NCI-H2107 treated with DMSO at 0.1 percent for 48 hours (cell line): ENCODE data around the gene LZTS2.
"Not testable (repeated sequence)": the region's sequence is repeated elsewhere in the genome, so short reads cannot be mapped to it uniquely, and the experiment has no call there.

ENCODE experiments used
- DNase-seq: peaks from one replicate; lab custom pipeline; 2025; ENCODE audit not compliant: unreplicated experiment; lab: John Stamatoyannopoulos, UW

The LZTS2 gene

GRCh38 chr10:100999742-101000126, at the start of gene LZTS2:
Gene LZTS2 (plus strand): TSS chr10:100999808. CDS start chr10:101002539, 2,731 bp downstream.
- no peak for DNase-seq

GRCh38 chr10:100960251-100960650, 39.4 kb upstream of the LZTS2 start:
- no peak for DNase-seq

DNA sequence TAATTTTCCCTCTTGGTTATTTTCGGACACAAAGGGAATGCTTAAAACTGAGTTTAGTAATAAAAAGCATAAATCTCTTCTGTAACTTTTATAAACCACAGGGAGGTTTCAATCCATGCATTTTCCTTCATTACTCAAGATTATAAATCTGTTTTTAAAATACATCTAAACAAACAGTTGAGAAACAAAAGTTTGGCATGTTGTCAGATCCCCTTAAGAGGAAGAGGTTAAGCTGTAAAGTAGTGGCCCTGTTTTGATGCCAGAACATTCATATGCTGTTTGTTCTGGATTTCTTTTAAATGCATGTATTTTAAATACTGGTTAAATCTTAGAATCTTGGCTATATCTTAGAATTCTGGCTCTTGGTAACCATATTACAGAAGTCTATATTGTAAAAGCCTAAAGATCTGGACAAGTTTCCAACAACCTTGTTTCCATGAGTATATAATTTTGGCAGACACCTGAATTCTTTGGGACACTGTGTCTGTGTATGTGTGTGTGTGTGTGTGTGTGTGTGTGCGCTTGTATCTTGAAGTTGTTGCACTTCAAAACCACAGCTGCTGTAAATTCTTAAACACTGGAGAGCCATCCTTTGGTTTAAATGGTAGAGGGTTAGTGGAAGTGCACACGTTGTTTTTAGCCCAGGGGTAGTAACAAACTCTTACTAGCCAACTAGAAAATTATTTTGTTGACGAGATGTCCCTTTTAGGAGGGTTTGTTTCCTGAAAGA, 37.1 kb upstream of the LZTS2 start:
- no peak for DNase-seq

DNA sequence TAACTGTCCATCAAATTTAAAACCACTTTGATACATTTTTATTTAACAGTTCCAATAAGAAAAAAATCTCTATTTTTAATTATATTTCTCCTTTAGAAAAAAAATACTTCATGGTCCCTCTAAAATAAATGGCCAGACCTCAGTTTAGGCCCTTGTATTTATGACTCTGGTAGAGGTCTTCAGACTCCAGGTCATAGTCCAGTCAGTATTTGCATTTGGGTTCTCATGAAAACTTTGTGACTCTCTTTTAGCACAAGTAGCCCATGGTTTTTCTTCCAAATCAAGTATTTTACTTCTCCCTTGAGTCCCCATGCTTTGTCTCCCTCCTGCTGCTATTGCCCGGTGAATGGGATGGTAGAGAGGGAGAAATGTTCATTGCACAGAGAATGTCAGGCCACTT, 35.8 kb upstream of the LZTS2 start:
- DNase-seq: no peak

DNA sequence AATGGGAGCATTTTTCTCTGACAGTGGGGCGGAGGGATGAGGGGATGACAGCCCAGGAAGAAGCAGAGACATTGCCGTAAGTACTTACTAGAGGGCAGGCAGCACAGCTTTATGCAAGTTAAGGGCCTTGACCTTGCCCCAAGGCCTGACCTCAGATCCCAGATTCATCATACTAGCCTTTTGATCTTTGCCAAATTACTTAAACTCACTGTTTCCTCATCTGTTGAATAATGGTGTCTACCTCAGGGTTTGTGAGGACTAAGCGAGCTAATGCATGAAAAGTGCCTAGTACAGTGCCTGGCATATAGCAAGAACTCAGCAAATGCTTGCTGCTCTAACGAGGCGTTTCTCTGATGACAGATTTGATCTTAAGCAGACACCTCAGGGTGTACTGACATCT, 33.8 kb upstream of the LZTS2 start:
- DNase-seq: no peak

- no peak for DNase-seq
Observed at GRCh38 chr10:100966887-100967286, 32.7 kb upstream of the LZTS2 start.

DNA sequence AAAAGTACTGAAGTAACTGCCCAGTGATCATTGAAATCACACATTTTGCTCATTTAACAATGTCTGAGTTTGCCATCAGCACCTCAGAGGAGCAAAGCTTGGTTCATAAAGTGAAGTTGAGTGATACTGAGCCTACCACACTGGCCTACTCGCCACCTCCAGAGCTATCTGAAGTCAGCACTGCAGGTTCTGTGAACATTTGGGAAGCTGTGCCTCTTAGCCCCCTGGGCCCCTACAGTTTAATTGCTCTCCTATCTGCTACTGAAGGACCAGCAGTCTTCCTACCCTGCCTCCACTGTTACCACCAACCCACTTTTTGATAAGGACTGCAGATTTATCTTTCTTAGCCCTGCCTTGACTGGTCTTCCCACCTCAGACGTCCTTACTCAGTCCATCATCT, 32.3 kb upstream of the LZTS2 start:
- no peak for DNase-seq

DNA sequence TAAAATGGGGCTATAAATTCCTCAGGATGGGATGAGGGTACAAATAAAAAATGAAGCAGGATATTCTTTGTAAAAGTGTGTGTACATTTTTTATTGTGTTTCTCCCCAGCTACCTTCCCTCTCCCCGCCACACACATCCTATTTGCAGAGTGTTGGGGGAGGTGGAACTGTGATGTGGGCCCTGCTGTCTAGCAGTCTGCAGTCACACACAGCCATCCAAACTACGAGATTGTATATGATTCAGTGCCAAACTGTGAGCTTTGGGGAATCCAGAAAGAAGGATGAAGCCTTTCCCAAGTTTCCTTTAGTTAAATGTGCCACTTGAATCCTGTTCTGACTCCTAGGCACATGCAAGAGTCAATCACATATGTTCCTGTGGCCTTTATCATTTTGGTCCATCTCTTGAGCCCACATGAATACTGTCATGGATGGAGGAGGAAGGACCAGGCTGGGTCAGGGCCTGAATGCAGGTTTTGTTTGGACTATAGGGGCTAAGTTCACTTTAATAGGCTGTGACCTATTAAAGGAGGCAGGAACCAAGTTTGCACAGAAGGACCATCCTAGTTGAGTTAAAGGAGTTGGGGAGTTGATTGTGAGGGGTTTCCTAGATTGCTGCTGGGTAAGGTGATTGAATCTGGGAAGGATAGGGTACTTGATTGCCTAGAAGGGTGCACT, 31.4 kb upstream of the LZTS2 start:
- no peak for DNase-seq

GRCh38 chr10:100968863-100969186, 30.8 kb upstream of the LZTS2 start:
- no peak for DNase-seq

DNA sequence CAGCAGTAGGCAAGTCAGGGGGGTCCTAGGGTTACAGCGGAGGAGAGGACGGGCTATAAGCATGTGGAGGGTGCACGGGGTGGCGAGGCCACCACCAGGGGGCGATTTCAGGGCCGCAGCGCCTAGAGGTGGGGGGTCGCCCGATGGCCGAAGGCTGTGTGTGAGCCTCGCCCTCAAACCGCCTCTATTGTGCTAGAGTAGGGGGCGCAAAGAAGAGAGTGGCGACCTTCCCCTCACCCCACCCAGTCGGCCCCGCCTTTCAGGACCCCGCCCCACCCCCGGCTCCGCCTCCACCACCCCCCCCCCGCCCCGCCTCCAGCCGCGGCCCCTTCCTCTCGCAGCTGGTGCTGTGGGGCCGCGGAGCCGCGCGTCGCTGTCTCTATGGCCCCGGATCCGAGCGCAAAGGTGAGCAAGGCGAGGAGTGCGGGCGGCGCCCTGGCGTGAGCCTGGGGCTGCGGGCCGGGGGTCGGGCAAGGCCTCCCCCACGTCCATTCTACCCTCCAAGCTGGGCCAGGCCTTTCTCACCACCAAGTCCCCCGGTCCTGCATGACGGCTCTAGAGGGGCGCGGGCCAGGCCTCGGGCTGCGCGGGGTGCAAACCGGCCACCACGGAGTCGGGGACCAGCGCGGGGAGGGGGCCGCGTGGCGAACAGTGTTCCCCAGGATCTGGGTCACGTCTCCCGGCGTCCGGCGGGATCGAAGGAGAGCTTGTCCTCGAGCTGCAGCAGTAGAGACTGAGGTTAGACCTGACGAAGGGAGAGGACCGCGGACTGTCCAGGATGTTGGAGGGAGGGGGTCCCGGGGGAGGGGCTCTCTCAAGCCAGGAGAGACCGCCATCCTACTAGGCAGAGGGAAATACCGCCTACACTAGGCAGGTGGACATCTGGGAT, 30.2 kb upstream of the LZTS2 start, which contains the start of gene SEMA4G:
Gene SEMA4G (plus strand): TSS at position 318 of the 889 bp plus-strand sequence. CDS start 3,409 bp downstream, outside the sequence.
- no peak for DNase-seq

- DNase-seq: no peak
Observed at GRCh38 chr10:100970076-100970913, 29.3 kb upstream of the LZTS2 start.

DNA sequence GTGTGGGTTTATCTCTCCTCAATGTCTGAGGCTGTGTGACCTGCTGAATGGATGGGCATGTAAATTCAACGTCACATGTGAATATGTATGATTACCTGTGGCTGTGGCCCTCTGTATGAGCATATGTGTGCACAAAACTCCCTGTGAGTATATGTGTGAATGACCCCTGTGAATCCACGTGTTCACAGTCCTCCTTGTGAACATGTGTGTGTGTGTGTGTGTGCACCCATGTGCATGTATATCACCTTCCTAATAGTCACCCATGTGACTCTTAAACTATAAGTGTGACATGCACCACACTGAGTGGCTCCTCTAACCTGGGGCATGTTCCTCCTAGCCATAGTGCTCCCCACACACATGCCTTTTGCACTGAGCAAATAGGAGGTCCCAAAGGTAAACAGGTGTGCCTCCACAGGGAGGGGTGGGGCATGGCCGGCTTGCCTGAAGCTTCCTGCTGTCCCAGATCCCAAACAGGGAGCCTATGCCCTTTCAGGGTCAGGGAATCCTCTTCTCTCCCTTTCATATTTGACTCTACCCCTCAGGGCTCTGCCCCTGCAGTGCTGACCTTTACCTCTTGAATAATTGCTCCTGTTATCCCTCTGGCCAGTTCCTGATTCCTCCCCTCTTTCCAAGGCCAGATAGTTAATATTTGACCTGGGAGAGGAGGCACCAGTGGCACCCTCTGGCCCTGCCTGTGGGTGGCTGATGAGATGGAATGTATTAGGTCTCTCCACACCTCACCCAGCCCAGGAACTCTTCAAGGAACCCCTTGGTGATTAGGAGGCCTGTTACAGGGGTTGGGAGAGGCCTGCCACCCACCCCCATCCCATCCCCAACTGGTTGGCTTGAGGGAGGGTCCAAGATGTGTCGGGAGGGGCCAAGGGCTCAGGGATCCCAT, 28.4 kb upstream of the LZTS2 start:
- no peak for DNase-seq

GRCh38 chr10:100972115-100972903, 27.3 kb upstream of the LZTS2 start:
- no peak for DNase-seq

DNA sequence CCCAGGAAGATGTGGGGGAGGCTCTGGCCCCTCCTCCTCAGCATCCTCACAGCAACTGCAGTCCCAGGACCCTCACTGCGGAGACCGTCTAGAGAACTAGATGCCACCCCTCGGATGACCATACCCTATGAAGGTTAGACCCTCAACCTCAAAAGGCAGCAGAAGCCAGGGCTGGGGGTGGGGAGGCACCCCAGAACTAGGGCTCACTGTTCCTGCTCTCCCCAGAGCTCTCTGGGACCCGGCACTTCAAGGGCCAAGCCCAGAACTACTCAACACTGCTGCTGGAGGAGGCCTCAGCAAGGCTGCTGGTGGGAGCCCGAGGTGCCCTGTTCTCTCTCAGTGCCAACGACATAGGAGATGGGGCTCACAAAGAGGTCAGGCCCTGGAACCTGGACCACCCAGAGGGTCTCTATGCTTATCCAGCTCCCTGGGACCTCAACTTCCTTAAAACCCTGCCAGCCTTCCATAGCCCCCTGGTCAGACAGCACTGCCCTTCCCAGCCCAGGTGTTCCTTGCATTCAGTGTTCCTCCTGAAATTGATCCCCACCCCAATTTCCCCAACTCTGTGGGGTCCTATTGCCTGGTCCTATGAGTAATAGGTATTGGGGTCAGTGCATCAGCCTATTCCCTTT, 26.6 kb upstream of the LZTS2 start:
- DNase-seq: no peak

GRCh38 chr10:100975397-100975796, 24.2 kb upstream of the LZTS2 start:
- DNase-seq: not testable (repeated sequence)

DNA sequence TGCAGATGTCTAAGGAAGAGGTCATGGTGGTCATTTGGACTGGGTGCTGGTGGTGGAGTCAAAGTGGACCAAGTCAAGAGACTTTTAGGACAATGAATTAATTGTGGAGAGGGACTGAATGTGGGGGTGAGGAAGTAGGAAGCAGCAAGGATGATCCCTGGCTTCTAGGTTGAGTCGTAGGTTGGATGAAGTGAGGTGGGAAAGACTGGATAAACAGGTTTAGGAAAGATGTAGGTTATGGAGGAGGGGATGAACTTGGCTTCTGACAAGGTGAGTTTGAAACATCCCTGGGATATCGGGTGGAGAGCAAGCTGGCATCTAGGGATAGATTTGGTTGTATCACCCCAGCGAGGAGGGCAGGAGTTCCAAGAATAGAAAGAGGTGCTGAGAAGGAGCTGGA, 22.7 kb upstream of the LZTS2 start:
- no peak for DNase-seq

GRCh38 chr10:100977436-100977835, 22.2 kb upstream of the LZTS2 start:
- DNase-seq: no peak

GRCh38 chr10:100978121-100978900, 21.3 kb upstream of the LZTS2 start:
- DNase-seq: no peak
